MCF 10A (cell line): ENCODE data around the gene ANKRD40. TPM values are rescaled to one million over a fixed set of nuclear protein-coding genes. Genes with fewer than 3 reads are reported as not detected.

ENCODE experiments used
- BruUV-seq: library from RNA; stranded (reverse); fragments of 400-500 nt; replicated peaks from 2 replicates; lab custom pipeline; 2021; lab: Mats Ljungman, UMichigan
- CTCF ChIA-PET: fragments of 300-600 bp; sonication (Branson Sonifier 250); formaldehyde crosslinking; extraction: SDS; loops from one replicate; lab custom pipeline; 2021; ENCODE audit warnings: antibody characterized with exemption, inconsistent platforms; lab: Yijun Ruan, JAX
- POLR2A ChIA-PET: fragments of 300-600, 350-650 bp; sonication (Branson Sonifier 250); formaldehyde crosslinking; extraction: SDS; loops from one replicate; lab custom pipeline; 2020; ENCODE audit warnings: antibody characterized with exemption, inconsistent platforms; lab: Yijun Ruan, JAX
- DNase-seq: peaks from one replicate; pipeline ENCODE4 v3.0.0-alpha.2; 2018; ENCODE audit not compliant: unreplicated experiment
- H3K27ac Mint-ChIP-seq: one replicate; pipeline ENCODE4 v1.8.0; 2022; ENCODE audit warnings: mild to moderate bottlenecking, low read depth, mixed read lengths; ENCODE audit not compliant: unreplicated experiment
- H3K27me3 Mint-ChIP-seq: one replicate; pipeline ENCODE4 v1.8.0; 2022; ENCODE audit warnings: mixed read lengths; ENCODE audit not compliant: insufficient read depth, unreplicated experiment
- H3K36me3 Mint-ChIP-seq: one replicate; pipeline ENCODE4 v1.8.0; 2022; ENCODE audit warnings: mild to moderate bottlenecking, moderate library complexity, mixed read lengths; ENCODE audit not compliant: insufficient read depth, unreplicated experiment
- H3K4me1 Mint-ChIP-seq: one replicate; pipeline ENCODE4 v1.8.0; 2022; ENCODE audit warnings: mixed read lengths; ENCODE audit not compliant: insufficient read depth, unreplicated experiment
- H3K4me3 Mint-ChIP-seq: one replicate; pipeline ENCODE4 v1.8.0; 2022; ENCODE audit warnings: mild to moderate bottlenecking, moderate library complexity, mixed read lengths; ENCODE audit not compliant: unreplicated experiment
- H3K9me3 Mint-ChIP-seq: one replicate; pipeline ENCODE4 v1.8.0; 2022; ENCODE audit warnings: mixed read lengths; ENCODE audit not compliant: unreplicated experiment
- CTCF ChIP-seq: fragments of 200-600 bp; IDR thresholded peaks from one replicate; pipeline ENCODE4 v1.8.0; 2022; ENCODE audit warnings: antibody characterized with exemption, mild to moderate bottlenecking; ENCODE audit not compliant: unreplicated experiment
- intact Hi-C: fragments of 100-400 bp; cut with micrococcal nuclease; formaldehyde crosslinking; loops from 2 replicates; pipeline ENCODE4 v1.14.1; 2022
- total RNA-seq: library from RNA; stranded (reverse); gene quantifications from 2 replicates; pipeline ENCODE4 v1.2.3, GENCODE V29; 2022

ANKRD40 gene
- total RNA-seq, 1 experiment from 2014 or later: 42.2 TPM

- no TSS peak for BruUV-seq
- Mint-ChIP-seq H3K27ac (no peak overlapping the region), H3K36me3 (peaks cover 6% of the 10 kb centered on the region), H3K9me3 (no peaks in the 10 kb centered on the region), H3K4me3 (no peak overlapping the region), H3K4me1 (peaks cover 19% of the 10 kb centered on the region), H3K27me3 (no peaks in the 10 kb centered on the region)
- peak; percentile 77 for DNase-seq
- TF ChIP-seq CTCF: no peak
- intact Hi-C loops: no loop called here
- ChIA-PET POLR2A (interaction anchor here (1.1 to 5.1 kb wide), 3 partner anchors 10 to 23 kb away, joined by 4 to 38 read pairs (median 24); no protein-coding TSS in a partner anchor), CTCF (interaction anchor here (0.6 to 4.2 kb wide), 4 partner anchors 10 to 1334 kb away, joined by 3 to 28 read pairs (median 4); no protein-coding TSS in a partner anchor)
Observed at GRCh38 chr17:50649042-50649908, 58.4 kb downstream of the ANKRD40 start.

- Mint-ChIP-seq H3K27ac (peak overlapping the region; percentile 71), H3K4me3 (no peak overlapping the region), H3K9me3 (no peaks in the 10 kb centered on the region), H3K27me3 (no peaks in the 10 kb centered on the region), H3K36me3 (peaks cover 18% of the 10 kb centered on the region), H3K4me1 (peaks cover 29% of the 10 kb centered on the region)
- no TSS peak for BruUV-seq
- ChIA-PET POLR2A (interaction anchor here (0.8 to 1.4 kb wide), 3 partner anchors 11 to 15 kb away, joined by 3 read pairs; no protein-coding TSS in a partner anchor), CTCF (interaction anchor here (0.6 to 4.2 kb wide), 6 partner anchors 11 to 280 kb away, joined by 3 to 28 read pairs (median 4); no protein-coding TSS in a partner anchor)
- intact Hi-C loops: no loop called here
- TF ChIP-seq CTCF: no peak
- DNase-seq: no peak
Observed at GRCh38 chr17:50647187-50647586, 60.5 kb downstream of the ANKRD40 start.

DNA sequence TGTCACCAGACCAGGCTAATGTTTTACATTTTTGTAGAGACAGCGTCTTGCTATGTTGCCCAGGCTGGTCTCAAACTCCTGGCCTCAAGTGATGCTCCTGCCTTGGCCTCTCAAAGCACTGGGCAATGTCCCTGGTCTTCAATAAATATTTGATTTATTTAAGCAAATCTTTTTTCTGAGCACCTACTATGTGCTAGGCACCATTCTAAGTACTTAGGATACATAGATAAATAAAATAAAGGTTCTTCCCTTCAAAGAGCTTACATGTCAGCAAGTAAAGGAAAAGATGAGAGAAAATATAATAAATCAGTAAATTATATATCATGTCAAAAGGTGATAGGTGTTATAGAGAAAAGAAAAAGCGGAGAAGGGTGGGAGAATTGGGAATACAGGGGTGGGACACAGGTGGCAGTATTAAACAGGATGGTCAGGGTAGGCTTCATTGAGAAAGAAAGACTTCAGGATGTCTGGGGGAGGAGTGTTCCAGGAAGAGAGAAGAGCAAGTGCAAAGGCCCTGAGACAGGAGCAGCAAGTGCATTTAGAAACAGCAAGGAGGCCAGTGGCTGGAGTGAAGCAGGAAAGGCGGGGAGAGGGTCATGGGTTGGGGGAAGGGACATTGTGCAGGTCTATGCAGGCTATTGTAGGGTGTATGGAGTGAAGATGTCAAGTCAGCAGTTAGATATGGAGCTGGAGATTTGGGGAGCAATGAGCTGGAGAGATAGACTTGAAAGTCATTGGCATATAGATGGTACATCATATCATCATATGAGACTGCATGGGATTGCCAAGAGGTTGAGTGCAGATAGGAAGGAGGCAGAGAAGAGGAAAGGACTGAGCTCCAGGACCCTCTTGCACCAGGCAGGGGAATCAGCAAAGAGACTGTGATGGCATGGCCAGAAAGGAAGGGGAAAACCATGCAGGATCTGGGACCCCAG, 61.7 kb downstream of the ANKRD40 start:
- Mint-ChIP-seq H3K4me1 (peaks cover 41% of the 10 kb centered on the region), H3K27ac (no peak overlapping the region), H3K36me3 (peaks cover 30% of the 10 kb centered on the region), H3K27me3 (no peaks in the 10 kb centered on the region), H3K9me3 (no peaks in the 10 kb centered on the region), H3K4me3 (no peak overlapping the region)
- DNase-seq: no peak
- no TSS peak for BruUV-seq
- ChIA-PET CTCF (interaction anchor here (0.6 to 4.2 kb wide), 5 partner anchors 14 to 159 kb away, joined by 3 to 28 read pairs (median 4); no protein-coding TSS in a partner anchor), POLR2A (interaction anchor here (0.8 kb wide), 1 partner anchor 13 kb away, joined by 3 read pairs; no protein-coding TSS in a partner anchor)
- intact Hi-C loops: no loop called here
- no peak for TF ChIP-seq CTCF

Other genes starting within 250 kb of the ANKRD40 start
- not detected in 2 replicates for gene CHAD, start 239.0 kb downstream of the ANKRD40 start, total RNA-seq
- gene RSAD1, start 229.1 kb downstream of the ANKRD40 start, total RNA-seq: 25.2 and 28.7 TPM in 2 replicates
- gene MYCBPAP, start 199.5 kb downstream of the ANKRD40 start, total RNA-seq: 0.19 TPM in 1 of 2 replicates, not detected in the other
- gene EPN3, start 175.2 kb downstream of the ANKRD40 start, total RNA-seq: 2.1 and 4.4 TPM in 2 replicates
- gene SPATA20, start 160.7 kb downstream of the ANKRD40 start, total RNA-seq: 35.3 and 39.4 TPM in 2 replicates
- gene CACNA1G, start 147.2 kb downstream of the ANKRD40 start, total RNA-seq: not detected in 2 replicates
- 209 and 293 TPM in 2 replicates for gene ABCC3, start 73.0 kb downstream of the ANKRD40 start, total RNA-seq
- gene LUC7L3, start 11.7 kb upstream of the ANKRD40 start, total RNA-seq: 99.4 and 108 TPM in 2 replicates
- not detected in 2 replicates for gene ANKRD40CL, start 59.6 kb upstream of the ANKRD40 start, total RNA-seq
- gene WFIKKN2, start 127.7 kb upstream of the ANKRD40 start, total RNA-seq: not detected in 2 replicates
- 53.1 and 66.0 TPM in 2 replicates for gene TOB1, start 158.4 kb upstream of the ANKRD40 start, total RNA-seq